ENCODE measurements around the gene TPT1.
"Not testable (repeated sequence)": the region's sequence is repeated elsewhere in the genome, so short reads cannot be mapped to it uniquely, and the experiment has no call there.

TPT1 gene

DNA sequence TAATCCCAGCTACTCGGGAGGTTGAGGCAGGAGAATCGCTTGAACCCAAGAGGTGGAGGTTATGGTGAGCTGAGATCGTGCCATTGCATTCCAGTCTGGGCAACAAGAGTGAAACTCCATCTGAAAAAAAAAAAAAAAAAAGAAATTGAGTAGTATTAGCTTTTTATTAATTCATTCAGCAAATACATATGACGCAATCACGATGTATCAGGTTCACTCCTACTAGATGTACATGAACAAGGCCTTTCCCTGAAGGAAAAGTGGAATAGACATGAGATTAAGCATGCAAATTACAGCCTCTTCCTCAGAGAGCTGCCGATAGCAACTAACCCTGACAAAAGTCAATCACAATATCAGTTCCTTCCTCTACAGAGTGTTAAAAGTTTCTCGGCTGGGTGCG is 9.2 kb upstream of the TPT1 start:
- no peak for DNase-seq (ENCODE audit: extremely low spot score)
- ChIA-PET POLR2A (interaction anchor here (0.6 to 0.7 kb wide), 2 partner anchors 9 to 1189 kb away, joined by 5 to 6 read pairs; no protein-coding TSS in a partner anchor), CTCF (interaction anchor here (1.2 to 2.9 kb wide), 2 partner anchors 20 to 43 kb away, joined by 3 to 19 read pairs; no protein-coding TSS in a partner anchor)
- TF ChIP-seq, protein P1, sequence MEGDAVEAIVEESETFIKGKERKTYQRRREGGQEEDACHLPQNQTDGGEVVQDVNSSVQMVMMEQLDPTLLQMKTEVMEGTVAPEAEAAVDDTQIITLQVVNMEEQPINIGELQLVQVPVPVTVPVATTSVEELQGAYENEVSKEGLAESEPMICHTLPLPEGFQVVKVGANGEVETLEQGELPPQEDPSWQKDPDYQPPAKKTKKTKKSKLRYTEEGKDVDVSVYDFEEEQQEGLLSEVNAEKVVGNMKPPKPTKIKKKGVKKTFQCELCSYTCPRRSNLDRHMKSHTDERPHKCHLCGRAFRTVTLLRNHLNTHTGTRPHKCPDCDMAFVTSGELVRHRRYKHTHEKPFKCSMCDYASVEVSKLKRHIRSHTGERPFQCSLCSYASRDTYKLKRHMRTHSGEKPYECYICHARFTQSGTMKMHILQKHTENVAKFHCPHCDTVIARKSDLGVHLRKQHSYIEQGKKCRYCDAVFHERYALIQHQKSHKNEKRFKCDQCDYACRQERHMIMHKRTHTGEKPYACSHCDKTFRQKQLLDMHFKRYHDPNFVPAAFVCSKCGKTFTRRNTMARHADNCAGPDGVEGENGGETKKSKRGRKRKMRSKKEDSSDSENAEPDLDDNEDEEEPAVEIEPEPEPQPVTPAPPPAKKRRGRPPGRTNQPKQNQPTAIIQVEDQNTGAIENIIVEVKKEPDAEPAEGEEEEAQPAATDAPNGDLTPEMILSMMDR (IDR thresholded peaks at IDR 0.05; ENCODE audit: control extremely low read depth, extremely low read depth, low read depth, missing control alignments) = no peak

DNA sequence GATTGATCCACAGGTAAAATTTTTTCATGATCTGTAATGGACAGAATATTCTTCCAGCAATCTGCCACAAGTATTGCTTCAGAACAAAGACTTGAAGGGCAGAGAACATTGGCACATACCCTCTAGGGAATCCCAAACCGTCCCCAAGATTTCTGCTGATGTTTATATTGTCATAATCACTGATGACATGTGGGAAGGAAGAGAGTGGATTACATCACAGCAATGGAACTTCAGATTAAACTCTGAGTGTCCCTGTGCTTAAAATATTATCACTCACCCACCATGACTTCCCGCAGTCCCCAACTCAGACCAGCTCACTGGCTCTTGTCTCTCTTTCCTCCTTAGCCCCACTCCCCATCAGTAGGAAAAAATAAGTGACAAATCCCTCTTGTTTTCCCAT is 8.5 kb upstream of the TPT1 start:
- TF ChIP-seq, protein P1 (IDR thresholded peaks at IDR 0.05; ENCODE audit: control extremely low read depth, extremely low read depth, low read depth, missing control alignments) = no peak
- no peak for DNase-seq (ENCODE audit: extremely low spot score)
- ChIA-PET CTCF (interaction anchor here (1.2 to 2.9 kb wide), 2 partner anchors 21 to 44 kb away, joined by 3 to 19 read pairs; no protein-coding TSS in a partner anchor), POLR2A (interaction anchor here (0.6 to 0.7 kb wide), 3 partner anchors 10 to 1189 kb away, joined by 5 to 6 read pairs (median 5); partner anchors contain the start of gene COG3)

- DNase-seq (ENCODE audit: extremely low spot score) = not testable (repeated sequence)
- ChIA-PET CTCF (interaction anchor here (0.9 kb wide), 1 partner anchor 26 kb away, joined by 3 read pairs; no protein-coding TSS in a partner anchor), POLR2A (interaction anchor here (0.6 kb wide), 1 partner anchor 8 kb away, joined by 3 read pairs; no protein-coding TSS in a partner anchor)
Observed at GRCh38 chr13:45344064-45344463, 3.1 kb upstream of the TPT1 start.

DNA sequence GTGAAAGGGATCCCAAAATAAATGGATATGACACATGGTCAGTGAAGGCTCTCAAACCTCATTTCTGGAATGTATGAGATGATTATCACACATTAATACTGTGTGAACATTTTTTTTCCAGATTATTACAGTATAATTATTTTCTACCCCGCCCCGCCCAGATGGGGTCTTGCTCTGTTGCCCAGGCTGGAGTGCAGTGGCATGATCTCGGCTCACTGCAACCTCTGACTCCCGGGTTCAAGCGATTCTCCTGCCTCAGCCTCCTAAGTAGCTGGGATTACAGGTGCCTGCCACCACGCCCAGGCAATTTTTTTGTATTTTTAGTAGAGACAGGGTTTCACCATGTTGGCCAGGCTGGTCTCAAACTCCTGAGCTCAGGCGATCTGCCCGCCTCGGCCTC is 2.1 kb upstream of the TPT1 start:
- DNase-seq (ENCODE audit: extremely low spot score); POLR2A ChIA-PET: not testable (repeated sequence)
- CTCF ChIA-PET = interaction anchor here (0.9 to 2.5 kb wide), 2 partner anchors 22 to 27 kb away, joined by 3 to 11 read pairs; no protein-coding TSS in a partner anchor

DNA sequence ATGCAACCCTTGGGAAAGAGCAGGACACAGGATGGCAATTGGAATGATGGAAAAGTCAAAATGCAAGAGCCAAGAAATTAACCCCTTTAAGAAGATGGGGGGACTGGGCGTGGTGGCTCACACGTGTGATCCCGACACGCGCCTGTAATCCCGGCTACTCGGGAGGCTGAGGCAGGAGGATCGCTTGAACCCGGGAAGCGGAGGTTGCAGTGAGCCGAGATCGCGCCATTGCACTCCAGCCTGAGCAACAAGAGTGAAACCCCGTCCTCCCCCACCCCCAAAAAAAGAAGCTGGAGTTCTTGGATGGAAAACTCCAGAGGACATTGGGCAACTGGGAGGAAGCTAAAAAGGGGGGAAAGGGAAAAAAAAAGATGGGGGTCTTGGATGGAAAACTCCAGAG is 1.7 kb upstream of the TPT1 start:
- DNase-seq (ENCODE audit: extremely low spot score); POLR2A ChIA-PET: not testable (repeated sequence)
- CTCF ChIA-PET = interaction anchor here (0.9 to 2.5 kb wide), 4 partner anchors 9 to 27 kb away, joined by 3 to 11 read pairs (median 4); no protein-coding TSS in a partner anchor

- no peak for DNase-seq (ENCODE audit: extremely low spot score)
- CTCF ChIA-PET = interaction anchor here (1.0 to 2.5 kb wide), 8 partner anchors 9 to 295 kb away, joined by 3 to 11 read pairs (median 3); no protein-coding TSS in a partner anchor
- POLR2A ChIA-PET = interaction anchor here (0.5 to 2.0 kb wide), 5 partner anchors 9 to 276 kb away, joined by 3 to 5 read pairs (median 3); partner anchors contain the start of gene SLC25A30
- TF ChIP-seq, protein P1 (IDR thresholded peaks at IDR 0.05; ENCODE audit: control extremely low read depth, extremely low read depth, low read depth, missing control alignments) = no peak
Observed at GRCh38 chr13:45341799-45342500, 967 bp upstream of the TPT1 start.

DNA sequence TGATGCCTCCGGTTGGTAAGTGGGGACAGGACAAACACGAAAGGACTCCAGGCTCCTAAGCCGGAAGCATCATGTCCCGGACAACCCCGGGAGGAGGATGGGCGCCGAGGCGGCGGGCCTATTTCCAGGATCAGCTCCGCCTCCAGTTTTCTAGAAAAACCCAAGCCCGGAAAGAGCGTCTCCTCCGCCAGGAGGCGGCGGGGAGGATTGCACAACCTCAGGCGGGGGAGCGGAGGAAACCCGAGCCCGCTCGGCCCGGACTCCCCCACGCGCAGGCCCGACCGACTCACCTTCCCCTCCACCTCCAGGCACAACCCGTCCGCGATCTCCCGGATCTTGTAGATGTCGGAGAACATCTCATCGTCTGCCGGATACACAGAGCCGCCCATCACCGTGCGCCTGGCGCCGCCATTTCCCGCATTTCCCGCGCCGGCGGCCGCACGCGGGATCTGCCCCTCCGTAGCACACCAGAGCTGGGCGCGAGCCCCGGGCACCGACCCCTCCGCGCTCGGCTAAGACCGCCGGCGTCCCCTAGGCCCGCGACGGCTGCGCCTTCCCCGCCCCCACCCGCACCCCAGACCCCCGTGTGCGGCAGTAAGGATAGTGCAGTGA is 455 bp downstream of the TPT1 start:
- POLR2A ChIA-PET = interaction anchor here (0.6 to 2.0 kb wide), 6 partner anchors 8 to 73 kb away, joined by 3 to 5 read pairs (median 4); no protein-coding TSS in a partner anchor
- peak; percentile 65 for DNase-seq (ENCODE audit: extremely low spot score)
- CTCF ChIA-PET = interaction anchor here (1.0 to 2.5 kb wide), 10 partner anchors 9 to 294 kb away, joined by 3 to 11 read pairs (median 4); no protein-coding TSS in a partner anchor
- TF ChIP-seq, protein P1 (IDR thresholded peaks at IDR 0.05; ENCODE audit: control extremely low read depth, extremely low read depth, low read depth, missing control alignments) = peak; percentile 25
